HG03571 (cell line): ENCODE measurements around the gene PGRMC2.
"Not testable (repeated sequence)": the region's sequence is repeated elsewhere in the genome, so short reads cannot be mapped to it uniquely, and the experiment has no call there.

ENCODE experiments used
- ATAC-seq: cut with Tn5 transposase; IDR thresholded peaks from one replicate; pipeline ENCODE4 v1.9.1; 2021; ENCODE audit not compliant: unreplicated experiment

Gene PGRMC2

DNA sequence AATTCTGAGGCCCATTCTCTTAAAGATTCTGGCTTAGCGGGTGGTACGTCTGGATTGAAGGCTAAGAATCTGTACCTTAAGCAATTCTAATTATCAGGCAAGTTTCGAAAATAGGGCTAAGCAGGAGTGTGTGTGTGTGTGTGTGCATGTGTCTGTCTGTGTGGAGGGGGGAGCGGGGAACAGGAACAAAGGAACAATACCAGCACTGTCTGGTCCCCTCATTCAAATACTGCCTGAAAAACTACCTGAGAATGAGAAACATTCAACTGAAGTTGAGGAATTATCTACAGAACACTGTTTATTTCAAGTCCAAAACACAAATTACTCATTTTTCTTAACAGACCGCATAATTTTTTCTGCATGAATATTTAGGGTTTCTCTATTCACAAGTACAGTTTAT, 18.6 kb downstream of the PGRMC2 start:
- ATAC-seq: no peak

DNA sequence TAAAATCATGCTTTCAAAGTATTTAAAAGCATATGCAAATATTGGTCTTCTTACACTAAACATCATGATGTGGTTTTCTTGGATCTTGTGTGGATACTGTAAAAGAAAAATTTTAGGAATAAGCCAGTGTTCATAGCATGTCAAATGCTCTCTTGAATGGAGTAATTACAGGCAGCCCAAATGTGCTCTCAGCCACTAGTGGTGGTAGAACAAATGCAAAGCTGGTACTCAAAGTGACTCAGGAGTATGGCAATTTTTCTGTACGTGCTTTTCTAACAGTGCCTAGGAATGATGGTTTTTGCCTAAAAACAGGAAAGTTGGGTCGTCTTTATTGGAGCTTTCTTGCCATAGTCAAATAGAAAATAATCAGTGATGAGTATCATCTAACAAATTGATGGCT, 19.9 kb downstream of the PGRMC2 start:
- ATAC-seq: no peak

DNA sequence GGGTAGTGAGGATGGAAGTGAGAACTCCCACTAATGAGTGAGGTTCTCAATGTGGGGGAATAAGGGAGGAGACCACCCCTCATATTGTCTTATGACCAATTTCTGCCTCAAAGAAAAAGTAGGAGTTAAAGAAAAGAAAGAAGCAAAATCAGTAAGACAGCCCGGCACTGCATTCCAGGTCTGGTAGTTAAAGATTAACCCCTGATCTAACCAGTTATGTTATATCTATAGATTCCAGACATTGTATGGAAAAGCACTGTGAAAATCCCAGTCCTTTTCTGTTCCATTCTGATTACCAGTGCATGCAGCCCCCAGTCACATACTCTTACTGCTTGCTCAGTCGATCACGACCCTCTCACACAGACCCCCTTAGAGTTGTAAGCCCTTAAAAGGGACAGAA, 20.4 kb downstream of the PGRMC2 start:
- not testable (repeated sequence) for ATAC-seq

DNA sequence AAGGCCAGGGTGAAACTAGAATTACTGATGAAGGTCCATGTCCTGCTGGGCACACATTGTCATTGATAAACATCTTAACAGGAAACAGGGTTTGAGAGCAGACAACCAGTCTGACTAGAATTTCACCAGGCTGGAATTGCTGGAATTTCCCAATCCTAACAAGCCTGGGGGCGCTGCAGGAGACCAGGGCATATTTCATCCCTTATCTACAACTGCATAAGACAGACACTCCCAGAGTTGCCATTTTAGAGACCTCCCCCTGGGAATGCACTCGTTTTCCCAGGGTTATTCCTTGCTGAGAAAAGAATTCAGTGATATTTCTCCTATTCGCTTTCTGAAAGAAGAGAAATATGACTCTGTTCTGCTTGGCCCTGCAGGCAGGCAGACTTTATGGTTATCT, 22.1 kb downstream of the PGRMC2 start:
- ATAC-seq: not testable (repeated sequence)

DNA sequence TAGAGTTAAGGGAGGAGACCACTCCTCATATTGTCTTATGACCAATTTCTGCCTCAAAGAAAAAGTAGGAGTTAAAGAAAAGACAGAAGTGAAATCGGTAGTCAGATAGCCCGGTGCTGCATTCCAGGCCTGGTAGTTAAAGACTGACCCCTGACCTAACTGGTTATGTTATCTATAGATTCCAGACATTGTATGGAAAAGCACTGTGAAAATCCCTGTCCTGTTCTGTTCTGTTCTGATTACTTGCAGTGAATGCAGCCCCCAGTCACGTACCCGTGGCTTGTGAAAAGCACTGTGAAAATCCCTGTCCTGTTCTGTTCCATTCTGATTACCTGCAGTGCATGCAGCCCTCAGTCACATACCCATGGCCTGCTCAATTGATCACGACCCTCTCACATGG, 27.7 kb downstream of the PGRMC2 start:
- ATAC-seq: not testable (repeated sequence)

DNA sequence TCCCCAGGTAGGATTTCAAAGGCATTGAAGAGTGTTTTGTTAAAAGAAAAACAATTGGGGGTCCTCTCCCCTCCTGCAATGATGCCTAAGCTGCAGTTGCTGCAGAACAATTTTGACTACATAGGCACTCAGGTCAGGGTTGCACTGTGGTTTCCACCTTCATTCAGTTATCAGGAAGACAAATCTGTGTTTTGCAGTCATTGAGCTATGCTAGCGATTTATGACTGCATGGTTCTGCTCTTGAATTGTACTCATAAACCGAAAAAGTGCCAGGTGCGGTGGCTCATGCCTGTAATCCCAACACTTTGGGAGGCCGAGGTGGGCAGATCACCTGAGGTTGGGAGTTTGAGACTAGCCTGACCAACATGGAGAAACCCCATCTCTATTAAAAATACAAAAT, 29.4 kb downstream of the PGRMC2 start:
- ATAC-seq: not testable (repeated sequence)

DNA sequence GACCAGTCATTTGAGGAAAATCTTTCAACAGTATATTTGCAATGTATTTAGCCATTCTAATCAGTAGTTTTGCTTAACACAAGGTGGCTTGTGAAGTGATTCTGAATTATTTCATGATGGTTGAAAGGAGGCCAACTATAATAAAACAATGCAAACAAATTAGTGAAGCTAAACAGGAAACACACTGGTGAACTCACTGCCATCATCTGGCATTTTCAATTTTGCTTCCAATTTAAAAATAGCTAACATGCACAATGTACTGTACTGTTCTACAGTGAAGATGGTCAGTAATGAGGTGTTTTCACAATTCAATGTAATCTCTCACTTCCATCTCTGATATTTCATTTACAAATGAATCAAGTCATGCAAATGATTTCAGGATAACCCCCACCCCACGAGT, 31.1 kb downstream of the PGRMC2 start:
- no peak for ATAC-seq

DNA sequence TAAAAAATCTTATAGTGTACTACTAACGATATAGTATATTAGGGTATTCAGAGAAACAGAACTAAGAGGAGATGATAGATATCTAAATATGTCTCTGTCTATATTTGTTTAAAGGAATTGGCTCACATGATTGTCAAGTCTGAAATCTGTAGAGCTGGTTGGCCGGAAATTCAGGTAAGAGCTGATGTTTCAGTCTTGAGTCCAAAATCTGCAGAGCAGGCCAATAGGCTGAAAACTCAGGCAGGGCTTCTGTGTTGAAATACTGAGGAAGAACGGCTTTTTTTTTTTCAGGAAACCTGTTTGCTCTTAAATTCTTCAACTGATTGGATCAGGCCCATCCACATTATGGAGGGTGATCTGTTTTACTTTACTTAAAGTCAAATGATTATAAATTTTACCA, 31.7 kb downstream of the PGRMC2 start:
- no peak for ATAC-seq

DNA sequence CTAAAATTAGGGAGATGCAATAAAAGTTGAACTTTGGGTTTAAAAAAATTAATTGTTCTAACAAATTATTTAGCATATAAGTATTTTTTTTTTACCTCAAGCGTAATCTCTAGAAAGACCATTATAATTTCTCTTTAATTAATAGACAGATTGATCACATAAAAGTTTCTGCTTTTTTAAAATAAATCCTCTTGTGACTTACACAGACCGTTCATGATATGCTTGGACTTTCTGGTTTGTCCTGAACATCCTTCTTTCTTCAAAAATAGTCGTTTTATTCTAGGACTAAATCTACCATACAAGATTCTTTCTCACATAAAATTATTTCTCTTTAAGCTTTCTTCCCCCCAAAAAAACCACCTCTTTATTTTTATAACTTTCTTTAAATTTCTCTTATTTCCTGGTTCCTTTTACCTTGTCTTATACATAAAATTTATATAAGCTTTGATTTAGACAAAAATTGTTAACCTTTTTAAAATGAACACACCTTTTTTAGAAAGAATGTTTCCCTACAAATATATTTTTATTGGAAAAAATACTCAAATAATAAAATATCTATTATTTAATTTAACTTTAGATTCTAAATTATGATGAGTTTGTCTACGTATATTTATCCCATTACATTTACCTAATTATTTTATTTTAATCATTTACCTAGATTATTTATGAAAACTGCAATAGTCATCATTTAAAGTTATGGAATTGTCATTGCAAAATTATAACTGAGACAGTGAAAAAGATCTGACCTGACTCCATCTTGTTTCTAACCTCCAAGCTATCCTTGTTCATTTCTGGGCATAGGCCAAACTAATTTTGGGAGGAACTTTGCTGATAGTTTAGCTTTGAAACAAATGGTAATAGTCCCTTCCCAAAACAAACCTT, 37.6 kb downstream of the PGRMC2 start:
- no peak for ATAC-seq

DNA sequence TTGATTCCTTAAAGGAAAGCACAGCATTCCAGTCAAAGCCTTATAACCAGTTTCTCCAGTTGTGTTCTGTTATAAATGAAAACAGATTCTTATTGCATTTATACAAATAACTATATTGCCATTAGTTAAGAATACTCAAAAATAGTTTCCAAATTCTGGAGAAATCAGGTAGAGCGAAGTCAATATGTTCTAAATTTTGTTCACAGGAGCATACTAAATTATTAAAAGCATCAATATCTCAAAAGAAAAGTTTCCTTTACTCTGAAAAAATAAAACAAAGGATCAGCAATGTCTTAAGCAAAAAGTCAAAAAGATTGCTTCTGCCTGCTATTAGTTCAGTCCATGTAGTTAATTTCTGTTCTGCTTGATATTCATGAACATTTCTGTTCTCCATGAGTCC, 39.7 kb downstream of the PGRMC2 start:
- no peak for ATAC-seq

DNA sequence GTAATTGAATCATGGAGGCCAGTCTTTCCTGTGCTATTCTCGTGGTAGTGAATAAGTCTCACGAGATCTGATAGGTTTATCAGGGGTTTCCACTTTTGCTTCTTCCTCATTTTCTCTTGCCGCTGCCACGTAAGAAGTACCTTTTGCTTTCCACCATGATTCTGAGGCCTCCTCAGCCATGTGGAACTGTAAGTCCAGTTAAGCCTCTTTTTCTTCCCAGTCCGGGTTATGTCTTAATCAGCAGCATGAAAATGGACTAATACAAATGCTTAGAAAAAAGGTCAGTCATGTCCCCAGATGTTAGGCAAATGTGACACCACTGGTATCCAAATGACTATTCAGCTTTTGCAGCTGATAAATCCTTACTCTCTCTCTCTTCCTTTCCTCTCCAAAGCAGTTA, 42.2 kb downstream of the PGRMC2 start:
- not testable (repeated sequence) for ATAC-seq

DNA sequence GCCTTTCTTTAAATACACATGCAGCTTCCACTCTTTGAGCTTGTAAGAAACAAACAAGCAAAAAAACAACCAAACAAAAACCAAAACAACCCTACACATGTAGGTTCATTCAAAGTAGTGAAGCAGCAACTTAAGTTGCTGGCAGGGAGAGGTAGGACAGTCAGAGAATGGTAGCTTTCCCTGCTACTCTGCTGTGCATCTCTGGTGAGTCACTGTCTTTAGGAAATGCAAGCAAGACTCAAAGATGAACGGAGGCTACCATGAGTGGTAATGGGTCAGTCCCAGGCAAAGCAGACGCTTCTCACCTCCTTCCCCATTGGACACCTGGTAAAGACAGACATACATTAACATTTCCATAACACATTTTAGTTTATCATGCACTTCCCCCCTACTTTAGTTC, 43.2 kb downstream of the PGRMC2 start:
- no peak for ATAC-seq

DNA sequence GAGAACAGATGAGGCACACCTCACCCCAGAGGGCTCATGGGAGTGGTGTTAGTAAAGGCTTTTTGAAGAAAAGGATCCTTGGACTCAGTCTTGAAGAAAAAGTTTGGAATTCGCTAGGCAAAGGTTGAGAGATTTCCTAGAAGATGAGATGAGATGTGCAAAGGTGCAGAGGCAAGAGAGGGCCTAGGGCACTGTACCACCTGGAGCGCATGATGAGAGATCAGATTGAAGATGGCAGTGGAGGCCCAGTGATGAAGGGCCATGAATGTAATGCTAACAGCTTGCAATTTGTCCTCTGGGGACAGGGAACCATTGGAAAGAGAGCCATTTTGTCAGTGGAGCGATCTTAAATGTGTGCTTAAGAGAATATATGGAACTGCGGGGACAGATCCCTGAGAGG, 45.0 kb downstream of the PGRMC2 start:
- no peak for ATAC-seq

DNA sequence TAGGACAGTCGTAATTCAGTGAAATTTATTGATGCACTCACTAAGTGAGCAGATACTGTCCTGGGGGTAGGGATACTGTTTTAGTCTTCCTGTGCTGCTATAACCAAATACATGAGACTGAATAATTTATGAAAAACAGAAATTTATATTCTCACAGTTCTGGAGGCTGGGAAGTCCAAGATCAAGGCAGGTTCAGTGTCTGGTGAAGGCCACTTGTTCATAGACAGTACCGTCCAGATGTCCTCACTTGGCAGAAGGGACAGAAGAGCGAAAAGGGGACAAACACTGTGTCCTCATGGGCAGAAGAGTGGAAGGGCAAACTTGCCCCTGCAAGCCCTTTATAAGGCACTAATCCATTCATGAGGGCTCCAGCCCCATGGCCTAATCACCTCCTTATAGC, 45.6 kb downstream of the PGRMC2 start:
- no peak for ATAC-seq

DNA sequence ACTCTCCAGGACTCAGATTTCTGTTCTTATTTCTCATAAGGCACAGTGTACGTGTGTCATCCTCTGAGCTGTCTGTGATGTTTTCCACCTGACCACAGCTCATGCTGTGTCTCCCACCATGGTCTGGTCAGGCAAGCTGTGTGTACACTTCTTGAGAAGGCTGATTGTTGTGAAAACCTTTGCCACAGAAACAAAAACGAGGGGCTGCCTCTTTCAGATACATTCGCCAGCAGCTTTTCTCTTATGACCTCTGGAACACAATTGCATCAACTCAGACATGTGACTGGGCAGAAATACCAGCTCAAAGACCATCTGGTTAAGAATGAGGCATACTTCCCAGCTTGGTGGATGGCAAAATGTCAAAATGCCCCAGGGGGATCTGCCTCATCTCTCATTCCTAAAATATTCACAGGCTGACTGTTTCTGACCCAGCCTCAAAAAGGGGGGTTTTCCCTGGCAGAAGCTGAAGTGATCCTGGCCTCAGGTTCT, 46.1 kb downstream of the PGRMC2 start:
- ATAC-seq: no peak

DNA sequence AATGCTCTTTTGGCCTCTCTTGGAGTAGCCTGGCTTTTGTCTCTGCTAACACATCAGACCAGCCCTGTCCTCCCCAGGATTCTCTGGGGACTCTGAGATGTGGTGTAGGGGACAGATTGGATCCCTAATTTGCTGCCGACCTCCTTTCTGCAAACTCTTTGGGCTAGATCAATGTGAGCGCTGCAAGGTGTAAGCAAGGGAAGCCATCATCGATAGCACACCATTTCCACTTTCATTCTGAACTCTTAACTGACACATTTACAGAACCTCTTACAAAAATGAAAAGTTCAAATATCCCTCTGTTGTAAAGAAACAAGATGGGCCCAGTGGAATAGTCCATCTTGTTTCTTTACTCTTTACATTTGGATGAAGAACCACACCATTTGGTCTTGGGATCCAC, 46.6 kb downstream of the PGRMC2 start:
- no peak for ATAC-seq

DNA sequence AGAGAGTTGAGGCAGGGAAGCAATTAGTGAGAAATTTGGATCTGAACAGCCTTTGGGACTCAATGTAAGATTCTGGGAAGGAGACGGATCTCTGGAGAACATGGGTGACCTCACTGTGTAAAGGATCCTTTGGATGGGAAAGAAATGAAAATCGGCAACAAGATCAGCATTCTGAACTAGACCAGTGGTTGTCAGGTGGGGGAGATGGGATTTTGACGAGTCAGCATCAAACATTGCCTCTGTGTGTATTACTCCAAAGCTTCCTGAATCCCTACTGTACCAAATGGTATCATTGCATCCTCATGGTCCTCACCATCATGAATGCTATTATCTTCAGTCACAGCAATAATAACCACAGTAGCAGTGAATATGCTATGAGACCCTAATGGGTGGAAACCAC, 52.8 kb downstream of the PGRMC2 start:
- no peak for ATAC-seq

DNA sequence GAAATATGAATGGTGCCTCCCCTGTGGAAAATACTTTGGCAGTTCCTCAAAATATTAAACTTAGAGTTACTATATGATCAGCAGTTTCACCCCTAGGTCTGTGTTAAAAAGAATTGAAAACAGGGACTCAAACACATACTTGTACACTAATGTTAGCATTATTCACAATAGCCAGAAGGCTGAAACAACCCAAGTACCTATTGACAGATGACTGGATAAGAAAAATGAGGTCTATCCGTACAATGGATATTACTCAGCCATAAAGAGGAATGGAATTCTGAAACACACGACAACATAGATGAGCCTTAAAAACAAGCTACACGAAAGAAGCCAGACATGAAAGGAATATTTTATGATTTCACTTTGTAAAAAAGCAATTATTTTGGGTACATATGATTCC, 54.9 kb downstream of the PGRMC2 start:
- no peak for ATAC-seq

DNA sequence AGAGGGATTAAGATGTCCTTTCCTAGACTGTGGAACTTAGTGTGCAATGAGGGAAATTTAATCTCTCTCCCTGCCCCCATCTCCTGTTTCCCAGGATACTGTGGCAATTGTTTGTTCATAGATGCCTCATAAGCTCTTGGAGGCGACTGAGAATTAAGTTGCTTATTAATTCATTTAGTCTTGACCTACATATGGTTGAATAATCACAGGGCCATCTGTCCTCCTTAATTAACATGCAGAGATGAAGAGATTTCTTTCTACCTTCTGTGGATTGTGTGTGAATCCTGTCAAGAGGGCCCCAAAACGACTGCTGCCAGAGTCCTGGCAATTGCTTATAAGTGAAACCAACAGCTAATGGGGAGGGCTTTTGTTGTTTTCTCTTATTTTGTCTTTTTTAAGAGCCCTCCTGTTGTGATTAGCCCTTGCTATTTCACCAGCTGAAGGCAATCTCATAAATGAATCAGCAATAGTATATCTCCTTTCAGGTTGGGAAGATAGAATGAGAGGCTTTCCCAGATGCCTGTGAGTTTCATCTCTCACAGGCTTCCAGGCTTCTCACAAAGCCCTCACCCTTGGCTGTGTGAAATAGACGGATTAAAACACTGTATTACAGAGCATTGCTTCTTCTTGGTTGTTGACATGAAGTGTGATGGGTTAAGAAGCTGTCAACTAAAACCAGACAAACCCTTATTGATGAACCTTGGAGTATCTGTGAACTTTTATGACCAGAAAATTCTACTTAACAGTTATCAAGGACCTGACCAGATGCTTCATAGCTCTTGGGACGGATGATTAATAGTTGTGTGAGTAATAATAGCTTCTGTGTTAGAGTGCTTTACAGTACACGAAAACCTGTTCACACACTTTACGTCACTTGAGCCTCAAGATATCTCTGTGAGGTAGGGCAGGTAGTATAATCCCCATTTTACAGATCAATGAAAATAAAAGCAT, 58.5 kb downstream of the PGRMC2 start:
- ATAC-seq: no peak

DNA sequence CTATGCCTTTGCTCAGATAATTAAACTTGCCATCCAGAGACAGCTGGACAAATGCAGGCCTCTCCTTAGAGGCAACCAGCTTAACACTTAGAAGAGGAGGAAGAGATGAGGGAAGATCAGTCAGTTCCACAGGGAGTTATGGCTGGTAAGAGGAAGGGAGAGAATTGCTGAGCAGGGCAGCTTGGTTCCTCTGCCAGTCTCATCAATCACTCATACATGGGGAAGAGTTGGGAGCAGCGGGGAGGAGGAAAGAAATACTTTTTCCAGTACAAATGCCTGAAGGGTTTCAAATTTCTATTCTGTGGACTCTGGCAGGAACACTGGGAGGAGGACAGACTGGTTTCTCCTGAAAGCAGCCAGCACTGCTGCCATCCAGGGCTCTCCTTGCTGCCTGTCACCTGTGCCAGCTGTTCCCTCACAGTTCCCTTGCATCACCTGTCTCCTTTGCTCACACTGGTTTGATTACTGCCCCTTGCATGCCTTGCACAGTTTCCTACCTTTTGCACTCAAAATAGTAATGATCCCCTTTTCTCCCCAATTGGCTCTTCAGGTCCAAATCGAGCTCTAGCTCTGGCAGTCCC, 59.5 kb downstream of the PGRMC2 start:
- no peak for ATAC-seq

DNA sequence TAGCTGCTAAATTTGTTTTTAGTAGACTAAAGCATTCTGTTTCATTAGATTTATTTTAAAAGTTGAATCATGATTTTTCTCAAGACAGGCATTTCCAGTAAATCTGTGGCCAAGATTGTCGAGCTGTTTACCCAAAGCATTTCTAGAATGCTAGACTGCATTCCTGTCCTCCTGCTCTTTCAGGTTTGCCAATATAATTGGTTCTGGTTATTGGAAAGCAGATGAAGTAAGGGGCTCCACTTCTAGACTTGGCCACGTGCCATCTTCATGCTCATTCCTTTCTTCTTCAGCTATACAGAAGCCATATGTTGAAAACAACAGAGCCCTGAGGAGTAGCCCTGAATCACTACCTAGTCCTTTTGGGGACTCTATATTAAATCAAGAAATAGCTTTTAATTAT, 62.5 kb downstream of the PGRMC2 start:
- ATAC-seq: no peak
